Karpas-422 (cell line): Measurements from ENCODE around the gene TMEM132E. TPM values are rescaled to one million over a fixed set of nuclear protein-coding genes. Genes with fewer than 3 reads are reported as not detected.

ENCODE experiments used
- DNase-seq: peaks from one replicate; pipeline ENCODE4 v3.0.0-alpha.2; 2015
- H2AFZ ChIP-seq: fragments of 200-600 bp; sonication (generic); 2 replicates; pipeline ENCODE4 v1.6.1; 2014; ENCODE audit warnings: antibody characterized with exemption, low read length, mixed read lengths
- H3K27ac ChIP-seq: fragments of 200-600 bp; sonication (generic); 2 replicates; pipeline ENCODE4 v1.5.1; 2014; ENCODE audit warnings: mild to moderate bottlenecking, low read length, moderate library complexity
- H3K27me3 ChIP-seq: fragments of 200-600 bp; sonication (generic); 2 replicates; pipeline ENCODE4 v1.6.1; 2014; ENCODE audit warnings: low read length, mixed read lengths
- H3K36me3 ChIP-seq: fragments of 200-600 bp; sonication (generic); 2 replicates; pipeline ENCODE4 v1.6.1; 2014; ENCODE audit warnings: low read length, mixed read lengths; ENCODE audit not compliant: insufficient read depth
- H3K4me1 ChIP-seq: fragments of 200-600 bp; sonication (generic); 2 replicates; pipeline ENCODE4 v1.6.1; 2014; ENCODE audit warnings: mild to moderate bottlenecking, low read length, mixed read lengths
- H3K4me2 ChIP-seq: fragments of 200-600 bp; sonication (generic); 2 replicates; pipeline ENCODE4 v1.6.1; 2014; ENCODE audit warnings: low read length, low read depth, mild to moderate bottlenecking; ENCODE audit not compliant: poor library complexity, severe bottlenecking
- H3K4me3 ChIP-seq: fragments of 200-600 bp; sonication (generic); 2 replicates; pipeline ENCODE4 v1.5.1; 2014; ENCODE audit warnings: mild to moderate bottlenecking, antibody characterized with exemption, low read length, mixed read lengths
- H3K79me2 ChIP-seq: fragments of 200-600 bp; sonication (generic); 2 replicates; pipeline ENCODE4 v1.6.1; 2014; ENCODE audit warnings: mild to moderate bottlenecking, low read length, mixed read lengths
- H3K9ac ChIP-seq: fragments of 200-600 bp; sonication (generic); 2 replicates; pipeline ENCODE4 v1.6.0; 2014; ENCODE audit warnings: low read length
- H3K9me2 ChIP-seq: fragments of 200-600 bp; sonication (generic), shearing (Covaris generic); replicated peaks from 2 replicates; pipeline ENCODE4 v1.6.0; 2014; ENCODE audit warnings: mild to moderate bottlenecking, low read length, moderate library complexity; ENCODE audit not compliant: insufficient read depth
- H3K9me3 ChIP-seq: fragments of 300-700, 200-600 bp; sonication (generic); 2 replicates; pipeline ENCODE4 v1.6.1; 2014; ENCODE audit warnings: low read length, mixed read lengths
- H4K20me1 ChIP-seq: fragments of 200-600 bp; sonication (generic); 2 replicates; pipeline ENCODE4 v1.6.1; 2014; ENCODE audit warnings: mild to moderate bottlenecking, antibody characterized with exemption, low read length, low read depth; ENCODE audit not compliant: insufficient read depth
- total RNA-seq: library from RNA; depleted of rRNA; stranded (reverse); fragments of >200 nt; shearing (Covaris generic); gene quantifications from 2 replicates; pipeline ENCODE4 v1.2.3, GENCODE V29; 2014; ENCODE audit warnings: low replicate concordance

The TMEM132E gene
- total RNA-seq, 1 experiment from 2014 or later = not detected

- Histone ChIP-seq H2AFZ (no peak overlapping the region), H3K9me3 (no peaks in the 10 kb centered on the region), H3K4me3 (no peak overlapping the region), H4K20me1 (no peaks in the 10 kb centered on the region), H3K4me2 (no peak overlapping the region), H3K9ac (no peak overlapping the region), H3K9me2 (no peaks in the 10 kb centered on the region), H3K27ac (no peak overlapping the region), H3K4me1 (no peaks in the 10 kb centered on the region), H3K79me2 (no peaks in the 10 kb centered on the region), H3K27me3 (no peaks in the 10 kb centered on the region), H3K36me3 (no peaks in the 10 kb centered on the region)
- DNase-seq = no peak
These were observed 13.7 kb upstream of the TMEM132E start for GRCh38 chr17:34565713-34566112.

- Histone ChIP-seq H3K36me3 (no peaks in the 10 kb centered on the region), H2AFZ (no peak overlapping the region), H4K20me1 (no peaks in the 10 kb centered on the region), H3K9me2 (no peaks in the 10 kb centered on the region), H3K4me3 (no peak overlapping the region), H3K79me2 (no peaks in the 10 kb centered on the region), H3K9ac (no peak overlapping the region), H3K4me1 (no peaks in the 10 kb centered on the region), H3K9me3 (no peaks in the 10 kb centered on the region), H3K4me2 (no peak overlapping the region), H3K27ac (no peak overlapping the region), H3K27me3 (no peaks in the 10 kb centered on the region)
- no peak for DNase-seq
These were observed 13.2 kb upstream of the TMEM132E start for GRCh38 chr17:34566201-34566600.

- Histone ChIP-seq H3K9ac (no peak overlapping the region), H3K4me1 (no peaks in the 10 kb centered on the region), H3K9me3 (no peaks in the 10 kb centered on the region), H3K36me3 (no peaks in the 10 kb centered on the region), H3K27ac (no peak overlapping the region), H2AFZ (no peak overlapping the region), H3K79me2 (no peaks in the 10 kb centered on the region), H3K9me2 (no peaks in the 10 kb centered on the region), H3K4me3 (no peak overlapping the region), H4K20me1 (no peaks in the 10 kb centered on the region), H3K27me3 (no peaks in the 10 kb centered on the region), H3K4me2 (no peak overlapping the region)
- DNase-seq = no peak
These were observed 12.5 kb upstream of the TMEM132E start for GRCh38 chr17:34566873-34567272.

GRCh38 chr17:34567691-34568465 lies 11.5 kb upstream of the TMEM132E start:
- DNase-seq = no peak
- no peaks in the 10 kb centered on the region for H3K27me3 ChIP-seq
- H3K79me2 ChIP-seq = no peaks in the 10 kb centered on the region
- H3K9ac ChIP-seq = no peak overlapping the region
- no peaks in the 10 kb centered on the region for H4K20me1 ChIP-seq
- no peak overlapping the region for H2AFZ ChIP-seq
- H3K36me3 ChIP-seq = no peaks in the 10 kb centered on the region
- H3K4me1 ChIP-seq = no peaks in the 10 kb centered on the region
- no peaks in the 10 kb centered on the region for H3K9me2 ChIP-seq
- H3K27ac ChIP-seq = no peak overlapping the region
- no peak overlapping the region for H3K4me2 ChIP-seq
- H3K4me3 ChIP-seq = no peak overlapping the region
- H3K9me3 ChIP-seq = no peaks in the 10 kb centered on the region

DNA sequence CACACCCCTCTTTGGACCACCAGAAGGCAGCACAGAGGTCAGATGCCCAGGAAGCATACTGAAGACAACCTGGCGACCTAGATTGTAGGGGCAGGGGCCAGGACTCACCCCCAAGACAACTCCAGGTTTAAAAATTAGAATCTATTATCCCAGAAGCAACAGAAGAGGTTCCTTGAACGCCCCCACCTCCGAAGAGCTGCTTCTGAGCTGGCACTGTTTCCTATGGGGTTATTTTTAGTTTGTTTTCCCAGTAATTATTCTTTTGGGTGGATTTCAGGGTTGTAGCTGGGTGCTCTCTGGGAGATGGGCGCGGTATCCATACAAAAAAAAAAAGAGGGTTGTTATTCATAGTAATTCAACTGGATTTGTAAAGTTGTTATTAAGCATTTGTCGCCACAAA lies 10.4 kb upstream of the TMEM132E start:
- DNase-seq = no peak
- no peak overlapping the region for H2AFZ ChIP-seq
- H3K4me3 ChIP-seq = no peak overlapping the region
- no peak overlapping the region for H3K27ac ChIP-seq
- no peaks in the 10 kb centered on the region for H3K9me2 ChIP-seq
- H3K27me3 ChIP-seq = no peaks in the 10 kb centered on the region
- H3K36me3 ChIP-seq = no peaks in the 10 kb centered on the region
- H3K4me1 ChIP-seq = no peaks in the 10 kb centered on the region
- no peak overlapping the region for H3K9ac ChIP-seq
- no peaks in the 10 kb centered on the region for H3K79me2 ChIP-seq
- H4K20me1 ChIP-seq = no peaks in the 10 kb centered on the region
- H3K9me3 ChIP-seq = no peaks in the 10 kb centered on the region
- no peak overlapping the region for H3K4me2 ChIP-seq

DNA sequence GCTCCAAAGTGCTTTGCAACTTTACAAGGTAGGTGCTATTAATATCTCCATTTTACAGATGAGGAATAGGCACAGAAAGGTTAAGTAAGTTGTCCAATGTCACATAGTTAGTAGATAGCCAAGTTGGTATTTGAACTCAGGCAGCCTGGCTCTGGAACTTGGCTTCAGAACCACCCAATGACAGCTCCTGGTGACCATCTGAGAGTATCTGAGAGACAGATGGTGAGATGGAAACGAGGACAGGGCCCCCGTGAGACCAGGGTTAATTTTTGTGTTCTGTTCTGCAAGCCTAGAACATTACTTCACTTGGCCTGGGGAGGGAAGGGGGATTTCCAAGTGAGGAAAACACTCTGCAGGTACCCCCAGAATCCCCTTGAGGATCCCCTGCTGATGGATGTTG lies 9.8 kb upstream of the TMEM132E start:
- Histone ChIP-seq H2AFZ (no peak overlapping the region), H3K36me3 (no peaks in the 10 kb centered on the region), H3K9me2 (no peaks in the 10 kb centered on the region), H3K9me3 (no peaks in the 10 kb centered on the region), H3K4me2 (no peak overlapping the region), H3K79me2 (no peaks in the 10 kb centered on the region), H3K27ac (no peak overlapping the region), H3K4me3 (no peak overlapping the region), H3K9ac (no peak overlapping the region), H3K27me3 (no peaks in the 10 kb centered on the region), H4K20me1 (no peaks in the 10 kb centered on the region), H3K4me1 (no peaks in the 10 kb centered on the region)
- no peak for DNase-seq

DNA sequence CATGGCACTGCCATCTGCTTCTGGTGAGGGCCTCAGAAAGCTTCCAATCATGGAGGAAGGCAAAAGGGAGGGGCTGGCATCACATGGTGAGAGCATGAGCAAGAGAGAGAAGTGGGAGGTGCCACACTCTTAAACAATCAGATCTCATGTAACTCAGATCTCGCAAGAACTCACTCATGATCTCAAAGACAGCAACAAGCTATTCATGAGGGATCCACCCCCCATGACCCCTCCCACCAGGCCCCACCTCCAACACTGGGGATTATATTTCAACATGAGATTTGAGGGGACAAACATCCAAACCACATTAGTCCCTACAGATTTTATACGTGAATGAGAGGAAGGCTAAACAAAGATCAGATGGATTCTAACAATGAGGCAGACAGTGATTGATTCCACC lies 8.9 kb upstream of the TMEM132E start:
- no peaks in the 10 kb centered on the region for H3K27me3 ChIP-seq

DNA sequence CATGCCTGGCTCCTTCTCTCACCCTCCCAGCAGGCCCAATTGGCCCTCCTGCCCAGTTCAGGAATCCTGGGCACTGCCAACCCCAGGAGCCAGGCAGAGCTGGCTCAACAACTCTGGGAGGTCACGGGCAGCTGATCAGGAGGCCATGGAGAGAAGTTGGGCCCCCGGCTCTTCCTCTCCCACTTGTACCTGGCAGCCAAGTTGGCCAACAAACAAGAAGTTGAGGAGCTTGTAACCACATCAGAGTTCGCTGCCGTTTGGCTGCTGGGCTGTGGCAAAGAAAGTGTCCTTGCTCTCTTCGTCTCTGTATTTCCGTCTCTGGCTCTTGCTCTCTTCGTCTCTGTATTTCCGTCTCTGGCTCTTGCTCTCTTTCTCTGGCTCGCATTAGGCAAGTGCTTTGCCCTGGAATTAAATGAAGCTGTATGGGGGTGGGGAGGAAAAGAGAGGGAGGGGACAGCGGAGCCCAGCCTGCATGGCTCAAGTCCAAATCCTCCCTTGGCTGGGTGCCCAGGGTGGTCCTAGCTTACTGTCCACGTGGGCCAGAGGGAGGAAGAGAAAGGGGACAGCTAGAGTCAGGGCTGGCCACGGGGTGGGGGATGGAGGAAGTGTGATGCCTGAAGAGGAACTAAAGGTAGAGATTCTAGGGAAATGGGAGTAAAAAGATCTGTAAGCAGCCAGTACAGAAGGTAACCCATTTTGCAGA lies 7.8 kb upstream of the TMEM132E start:
- Histone ChIP-seq H4K20me1 (no peaks in the 10 kb centered on the region), H3K4me2 (no peak overlapping the region), H3K9me3 (no peaks in the 10 kb centered on the region), H3K4me1 (no peaks in the 10 kb centered on the region), H3K4me3 (no peak overlapping the region), H3K36me3 (no peaks in the 10 kb centered on the region), H3K27ac (no peak overlapping the region), H3K9me2 (no peaks in the 10 kb centered on the region), H3K79me2 (no peaks in the 10 kb centered on the region), H3K27me3 (no peaks in the 10 kb centered on the region), H2AFZ (no peak overlapping the region), H3K9ac (no peak overlapping the region)
- no peak for DNase-seq

More for the DNA sequence above, 8.9 kb upstream of the TMEM132E start:
- no peaks in the 10 kb centered on the region for H4K20me1 ChIP-seq
- H3K9ac ChIP-seq = no peak overlapping the region
- H3K9me3 ChIP-seq = no peaks in the 10 kb centered on the region
- H3K4me3 ChIP-seq = no peak overlapping the region
- H3K79me2 ChIP-seq = no peaks in the 10 kb centered on the region
- no peaks in the 10 kb centered on the region for H3K36me3 ChIP-seq
- H3K4me2 ChIP-seq = no peak overlapping the region
- no peak overlapping the region for H2AFZ ChIP-seq
- no peak for DNase-seq
- H3K4me1 ChIP-seq = no peaks in the 10 kb centered on the region
- no peaks in the 10 kb centered on the region for H3K9me2 ChIP-seq
- H3K27ac ChIP-seq = no peak overlapping the region
